DND-41 (cell line): ENCODE results near the gene IL1RN.

Experiments
- ATAC-seq: fragments of 200-7000 bp; cut with Tn5 transposase; 3 replicates; pipeline ENCODE4 v1.9.1; 2021; ENCODE audit warnings: low read depth; ENCODE audit not compliant: insufficient read depth
- DNase-seq: peaks from one replicate; pipeline ENCODE4 v3.0.0-alpha.2; 2020
- H2AFZ ChIP-seq: 2 replicates; pipeline ENCODE4 v1.6.0; 2012; ENCODE audit warnings: low read depth, low read length
- H3K27ac ChIP-seq: 2 replicates; pipeline ENCODE4 v1.5.1; 2012; ENCODE audit warnings: low read length, inconsistent platforms
- H3K27me3 ChIP-seq: fragments of 200-600 bp; sonication (generic); 2 replicates; pipeline ENCODE4 v1.6.0; 2012; ENCODE audit warnings: low read length, mild to moderate bottlenecking, inconsistent platforms; ENCODE audit not compliant: insufficient read depth, poor library complexity
- H3K36me3 ChIP-seq: 2 replicates; pipeline ENCODE4 v1.5.1; 2012; ENCODE audit warnings: low read length, inconsistent platforms; ENCODE audit not compliant: insufficient read depth
- H3K4me1 ChIP-seq: 2 replicates; pipeline ENCODE4 v1.5.1; 2012; ENCODE audit warnings: mild to moderate bottlenecking, low read length; ENCODE audit not compliant: insufficient read depth
- H3K4me2 ChIP-seq: 2 replicates; pipeline ENCODE4 v1.6.0; 2012; ENCODE audit warnings: mild to moderate bottlenecking, moderate library complexity, low read length, inconsistent platforms; ENCODE audit not compliant: insufficient read depth
- H3K4me3 ChIP-seq, 2 experiments: fragments of 200-600 bp in 1 of 2; shearing (Covaris generic) in 1 of 2; 2 replicates each; pipeline ENCODE4 v1.5.1; 2012 to 2016; ENCODE audit warnings: inconsistent platforms in 2 of 2, low read length in 2 of 2, mild to moderate bottlenecking in 2 of 2, low read depth in 1 of 2, moderate library complexity in 1 of 2
- H3K79me2 ChIP-seq: 2 replicates; pipeline ENCODE4 v1.6.0; 2012; ENCODE audit warnings: low read length, inconsistent platforms; ENCODE audit not compliant: insufficient read depth
- H3K9ac ChIP-seq: 2 replicates; pipeline ENCODE4 v1.6.0; 2012; ENCODE audit warnings: low read depth, mild to moderate bottlenecking, inconsistent platforms, low read length, moderate library complexity
- H3K9me3 ChIP-seq: 2 replicates; pipeline ENCODE4 v1.5.1; 2012; ENCODE audit warnings: low read length, moderate library complexity, mild to moderate bottlenecking, inconsistent platforms; ENCODE audit not compliant: insufficient read depth, severe bottlenecking
- H4K20me1 ChIP-seq: 2 replicates; pipeline ENCODE4 v1.6.0; 2012; ENCODE audit warnings: low read length; ENCODE audit not compliant: insufficient read depth
- CTCF ChIP-seq: IDR thresholded peaks from 2 replicates; pipeline ENCODE4 v1.5.1; 2012; ENCODE audit warnings: borderline replicate concordance, low read length, moderate library complexity, mild to moderate bottlenecking; ENCODE audit not compliant: poor library complexity, severe bottlenecking; ENCODE audit errors: extremely low read depth
- EZH2 ChIP-seq: IDR thresholded peaks from 3 replicates; pipeline ENCODE4 v1.6.1; 2012; ENCODE audit warnings: borderline replicate concordance, low read depth, mild to moderate bottlenecking, moderate library complexity, low read length, inconsistent platforms; ENCODE audit not compliant: severe bottlenecking

The IL1RN gene

GRCh38 chr2:113129519-113130078 lies 2.2 kb downstream of the IL1RN start:
- DNase-seq (no peak), ATAC-seq (no peak)
- Histone ChIP-seq H3K79me2 (no peaks in the 10 kb centered on the region), H3K36me3 (no peaks in the 10 kb centered on the region), H3K4me2 (no peak overlapping the region), H3K4me3 (no peak overlapping the region), H3K9ac (no peak overlapping the region), H3K4me1 (no peaks in the 10 kb centered on the region), H4K20me1 (no peaks in the 10 kb centered on the region), H2AFZ (no peak overlapping the region), H3K27ac (no peak overlapping the region), H3K9me3 (no peaks in the 10 kb centered on the region), H3K27me3 (peaks cover 4% of the 10 kb centered on the region)
- TF ChIP-seq CTCF (no peak), EZH2 (no peak)

DNA sequence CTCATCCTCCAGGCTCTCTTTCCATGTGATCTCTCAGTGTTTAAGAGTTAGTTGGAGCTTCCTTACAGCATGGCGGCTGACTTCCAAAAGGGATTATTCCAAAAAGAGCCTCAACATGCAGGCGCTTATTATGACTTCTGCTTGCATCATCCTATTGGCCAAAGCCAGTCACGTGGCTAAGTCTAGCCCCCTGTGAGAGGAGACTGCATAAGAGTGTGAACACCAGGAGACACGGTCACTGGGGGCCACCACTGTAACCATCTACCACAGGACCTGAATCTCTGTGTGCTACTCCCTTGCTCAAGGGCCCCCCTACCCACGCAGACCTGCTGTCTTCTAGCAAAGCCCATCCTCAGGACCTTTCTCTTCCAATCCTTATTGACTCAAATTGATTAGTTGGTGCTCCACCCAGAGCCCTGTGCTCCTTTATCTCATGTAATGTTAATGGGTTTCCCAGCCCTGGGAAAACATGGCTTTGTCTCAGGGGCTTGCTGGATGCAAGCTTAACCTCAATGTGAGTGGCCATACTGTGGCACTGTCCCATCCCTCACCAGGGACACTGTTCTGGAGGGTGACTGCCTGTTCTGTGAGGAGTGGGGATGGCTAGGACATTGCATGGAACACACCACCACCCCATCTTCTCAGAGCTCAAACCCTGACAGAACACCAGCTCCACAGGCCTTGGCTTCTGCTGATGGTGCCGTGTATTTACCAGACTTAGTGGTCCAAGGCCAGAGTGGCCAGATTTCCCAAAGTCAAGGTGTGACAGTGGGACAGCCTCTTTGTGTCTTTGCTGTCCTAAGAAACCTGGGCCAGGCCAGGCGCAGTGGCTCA lies 4.2 kb downstream of the IL1RN start:
- no peak for DNase-seq
- H3K9ac ChIP-seq, result no peak overlapping the region
- H3K4me2 ChIP-seq, result no peak overlapping the region

DNA sequence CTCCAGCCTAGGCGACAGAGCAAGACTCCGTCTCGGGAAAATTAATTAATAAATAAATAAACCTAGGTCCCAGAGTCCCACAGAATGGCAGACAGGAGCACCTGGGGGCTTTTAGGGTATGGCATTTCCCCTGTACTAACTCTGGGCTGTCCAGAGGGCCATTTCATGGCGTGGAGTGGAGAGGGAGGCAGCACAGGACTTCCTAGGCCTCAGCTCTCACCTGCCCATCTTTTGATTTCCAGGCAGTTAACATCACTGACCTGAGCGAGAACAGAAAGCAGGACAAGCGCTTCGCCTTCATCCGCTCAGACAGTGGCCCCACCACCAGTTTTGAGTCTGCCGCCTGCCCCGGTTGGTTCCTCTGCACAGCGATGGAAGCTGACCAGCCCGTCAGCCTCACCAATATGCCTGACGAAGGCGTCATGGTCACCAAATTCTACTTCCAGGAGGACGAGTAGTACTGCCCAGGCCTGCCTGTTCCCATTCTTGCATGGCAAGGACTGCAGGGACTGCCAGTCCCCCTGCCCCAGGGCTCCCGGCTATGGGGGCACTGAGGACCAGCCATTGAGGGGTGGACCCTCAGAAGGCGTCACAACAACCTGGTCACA lies 5.1 kb downstream of the IL1RN start:
- Histone ChIP-seq H3K9me3 (no peaks in the 10 kb centered on the region), H4K20me1 (no peaks in the 10 kb centered on the region), H3K4me3 (no peak overlapping the region), H3K4me1 (no peaks in the 10 kb centered on the region), H3K27me3 (peaks cover 4% of the 10 kb centered on the region), H3K9ac (no peak overlapping the region), H3K4me2 (no peak overlapping the region), H3K79me2 (no peaks in the 10 kb centered on the region), H3K27ac (no peak overlapping the region), H3K36me3 (no peaks in the 10 kb centered on the region), H2AFZ (no peak overlapping the region)
- DNase-seq (no peak), ATAC-seq (no peak)
- no peak for TF ChIP-seq CTCF
- no peak for TF ChIP-seq EZH2

More for the DNA sequence above, 4.2 kb downstream of the IL1RN start:
- H3K27ac ChIP-seq, result no peak overlapping the region
- TF ChIP-seq CTCF, result no peak
- no peak for TF ChIP-seq EZH2
- ATAC-seq, result no peak
- no peak overlapping the region for H2AFZ ChIP-seq
- peaks cover 4% of the 10 kb centered on the region for H3K27me3 ChIP-seq
- no peaks in the 10 kb centered on the region for H3K36me3 ChIP-seq
- no peaks in the 10 kb centered on the region for H3K4me1 ChIP-seq
- H4K20me1 ChIP-seq, result no peaks in the 10 kb centered on the region
- no peaks in the 10 kb centered on the region for H3K79me2 ChIP-seq
- no peaks in the 10 kb centered on the region for H3K9me3 ChIP-seq
- H3K4me3 ChIP-seq, result no peak overlapping the region
